AG09309 (cell line): ENCODE measurements around the gene BRINP3.

Experiments used
- DNase-seq: peaks from one replicate; pipeline ENCODE4 v3.0.0-alpha.2; 2010; ENCODE audit warnings: low read depth
- H3K4me3 ChIP-seq: 2 replicates; pipeline ENCODE4 v1.5.1; 2011; ENCODE audit warnings: mild to moderate bottlenecking, low read depth, low read length, moderate library complexity; ENCODE audit not compliant: control insufficient read depth
- TF ChIP-seq, protein P1 (sequence below): IDR thresholded peaks from 2 replicates; pipeline ENCODE4 v1.5.1; 2011; ENCODE audit warnings: mild to moderate bottlenecking, low read depth, low read length, inconsistent platforms; ENCODE audit not compliant: insufficient read depth, control insufficient read depth; ENCODE audit errors: missing control alignments

BRINP3 gene

GRCh38 chr1:190177555-190177954 lies 300.1 kb downstream of the BRINP3 start:
- H3K4me3 ChIP-seq = no peak overlapping the region
- TF ChIP-seq, protein P1, sequence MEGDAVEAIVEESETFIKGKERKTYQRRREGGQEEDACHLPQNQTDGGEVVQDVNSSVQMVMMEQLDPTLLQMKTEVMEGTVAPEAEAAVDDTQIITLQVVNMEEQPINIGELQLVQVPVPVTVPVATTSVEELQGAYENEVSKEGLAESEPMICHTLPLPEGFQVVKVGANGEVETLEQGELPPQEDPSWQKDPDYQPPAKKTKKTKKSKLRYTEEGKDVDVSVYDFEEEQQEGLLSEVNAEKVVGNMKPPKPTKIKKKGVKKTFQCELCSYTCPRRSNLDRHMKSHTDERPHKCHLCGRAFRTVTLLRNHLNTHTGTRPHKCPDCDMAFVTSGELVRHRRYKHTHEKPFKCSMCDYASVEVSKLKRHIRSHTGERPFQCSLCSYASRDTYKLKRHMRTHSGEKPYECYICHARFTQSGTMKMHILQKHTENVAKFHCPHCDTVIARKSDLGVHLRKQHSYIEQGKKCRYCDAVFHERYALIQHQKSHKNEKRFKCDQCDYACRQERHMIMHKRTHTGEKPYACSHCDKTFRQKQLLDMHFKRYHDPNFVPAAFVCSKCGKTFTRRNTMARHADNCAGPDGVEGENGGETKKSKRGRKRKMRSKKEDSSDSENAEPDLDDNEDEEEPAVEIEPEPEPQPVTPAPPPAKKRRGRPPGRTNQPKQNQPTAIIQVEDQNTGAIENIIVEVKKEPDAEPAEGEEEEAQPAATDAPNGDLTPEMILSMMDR = no peak
- DNase-seq = no peak

DNA sequence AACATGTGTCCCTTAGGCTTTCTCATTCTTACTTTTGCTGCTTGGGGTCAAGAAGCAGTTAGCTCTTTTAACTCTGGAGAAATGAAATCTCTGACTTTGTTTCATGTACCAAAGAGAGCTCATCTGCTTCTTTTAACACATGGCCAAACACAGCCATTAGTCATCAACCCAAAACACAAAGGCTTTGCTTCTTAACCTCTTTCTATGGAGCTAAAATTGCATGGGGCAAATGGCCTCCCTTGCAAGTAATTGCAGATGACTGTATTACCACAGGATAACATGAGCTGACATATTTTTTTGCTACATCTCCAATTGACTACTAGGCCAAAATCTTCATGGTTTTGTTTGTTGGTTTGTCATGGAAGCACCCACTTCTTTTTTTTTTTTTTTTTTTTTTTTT lies 300.9 kb downstream of the BRINP3 start:
- TF ChIP-seq, protein P1 = no peak
- DNase-seq = no peak
- H3K4me3 ChIP-seq = no peak overlapping the region

DNA sequence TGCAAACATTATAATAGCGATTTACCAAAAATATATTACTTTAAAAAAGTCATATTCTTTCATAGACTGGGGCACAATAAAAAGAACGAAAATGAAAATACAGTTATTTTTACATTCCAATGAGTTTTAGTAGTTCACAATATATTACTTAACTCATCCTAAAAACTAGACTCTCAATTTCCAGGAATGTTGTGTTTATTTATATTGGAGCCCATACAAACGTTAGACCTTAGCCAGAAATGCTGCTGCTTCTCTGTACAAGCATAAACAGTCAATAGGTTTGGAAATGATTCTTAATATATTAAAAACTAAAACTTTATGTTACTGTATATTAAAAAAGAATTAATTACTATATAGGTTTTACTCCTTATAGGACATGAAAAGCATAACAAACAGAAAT lies 302.3 kb downstream of the BRINP3 start:
- H3K4me3 ChIP-seq = no peak overlapping the region
- DNase-seq = no peak
- TF ChIP-seq, protein P1 = no peak

GRCh38 chr1:190172651-190173430 lies 304.8 kb downstream of the BRINP3 start:
- H3K4me3 ChIP-seq = no peak overlapping the region
- DNase-seq = no peak
- TF ChIP-seq, protein P1 = no peak

DNA sequence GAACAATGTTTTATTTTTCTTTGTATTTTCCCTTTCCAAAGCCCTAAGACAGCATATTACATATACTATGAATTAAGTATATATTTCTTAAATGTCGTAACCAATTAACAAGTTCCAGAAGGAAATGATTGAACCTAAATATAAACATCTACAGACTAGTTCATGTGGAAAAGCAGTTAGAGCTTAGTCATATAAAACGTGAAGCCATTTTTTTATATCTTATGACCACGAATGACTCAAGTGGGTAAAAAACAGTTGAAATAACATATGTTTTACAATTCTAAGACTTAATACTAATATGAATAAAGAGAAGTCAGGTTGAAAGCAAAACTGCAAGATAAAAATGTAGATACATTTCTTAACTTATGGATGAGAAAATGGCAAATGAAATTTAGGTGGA lies 307.3 kb downstream of the BRINP3 start:
- no peak overlapping the region for H3K4me3 ChIP-seq
- TF ChIP-seq, protein P1 = no peak
- no peak for DNase-seq

GRCh38 chr1:190169311-190170067 lies 308.2 kb downstream of the BRINP3 start:
- no peak for DNase-seq
- H3K4me3 ChIP-seq = no peak overlapping the region
- TF ChIP-seq, protein P1 = no peak
